ENCODE data around the gene CAPN14.
A peak's percentile ranks its signal among the peaks of the same experiment; 100 is the strongest.

The CAPN14 gene

GRCh38 chr2:31137211-31138036 lies 79.9 kb downstream of the CAPN14 start:
- peak; percentile 61 for DNase-seq

DNA sequence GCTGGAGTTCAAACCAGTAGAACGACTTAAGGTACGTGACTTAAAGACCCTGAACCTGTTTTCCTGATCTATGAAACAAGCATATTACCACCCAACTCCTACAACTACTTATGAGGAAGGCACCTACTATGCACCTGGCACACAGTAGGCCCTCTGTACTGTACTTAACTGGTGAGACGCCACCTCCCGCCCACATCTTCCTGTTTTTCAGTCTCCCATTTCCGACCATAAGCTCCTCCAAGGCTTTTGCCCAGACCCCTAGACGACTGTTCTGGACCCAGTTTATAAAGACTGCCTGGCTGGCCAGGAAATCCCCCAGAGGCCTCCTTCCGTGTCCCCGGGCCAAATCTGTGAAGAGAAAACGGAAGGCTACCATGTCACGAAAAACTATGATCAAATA lies 80.6 kb downstream of the CAPN14 start:
- DNase-seq, result peak; percentile 37

- no peak for DNase-seq
Observed at GRCh38 chr2:31136000-31136399, 81.3 kb downstream of the CAPN14 start.

DNA sequence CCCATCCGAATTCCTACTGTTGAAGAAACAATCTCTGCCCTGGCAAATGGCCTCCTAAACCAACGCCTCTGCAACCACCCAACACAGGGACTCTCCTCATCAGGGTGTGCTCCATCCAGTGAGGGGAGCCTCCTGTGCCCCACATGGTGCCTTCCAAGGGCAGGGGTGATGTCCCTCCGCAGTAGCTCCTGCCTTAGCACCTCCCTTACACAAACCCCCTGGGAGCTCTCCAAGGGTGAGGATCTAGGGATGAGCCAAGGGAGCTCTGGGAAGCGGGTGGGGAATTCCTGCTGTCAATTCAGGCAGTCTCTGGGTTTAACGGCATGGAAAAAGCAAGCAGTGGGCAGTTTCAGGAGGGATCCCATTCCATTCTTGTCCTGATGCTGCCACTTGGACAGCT lies 82.8 kb downstream of the CAPN14 start:
- DNase-seq, result no peak

DNA sequence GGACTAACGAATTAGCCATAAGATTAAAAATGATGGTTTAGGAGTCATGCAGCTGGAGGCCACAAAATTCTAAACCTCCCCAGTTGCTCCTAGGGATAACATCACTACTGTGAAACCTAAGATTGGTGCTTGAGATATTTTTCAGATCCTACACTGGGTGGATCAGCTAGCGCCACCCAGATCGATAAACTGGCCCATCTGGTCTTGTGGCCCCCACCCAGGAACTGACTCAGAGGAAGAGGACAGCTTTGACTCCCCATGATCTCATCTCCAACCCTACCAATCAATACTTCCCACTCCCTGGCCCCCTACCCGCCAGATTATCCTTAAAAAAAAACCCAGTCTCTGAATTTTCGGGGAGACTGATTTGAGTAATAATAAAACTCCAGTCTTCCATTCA lies 84.5 kb downstream of the CAPN14 start:
- DNase-seq, result no peak

- DNase-seq, result no peak
Observed at GRCh38 chr2:31131871-31132270, 85.4 kb downstream of the CAPN14 start.

- no peak for DNase-seq
Observed at GRCh38 chr2:31129375-31130171, 87.7 kb downstream of the CAPN14 start.

DNA sequence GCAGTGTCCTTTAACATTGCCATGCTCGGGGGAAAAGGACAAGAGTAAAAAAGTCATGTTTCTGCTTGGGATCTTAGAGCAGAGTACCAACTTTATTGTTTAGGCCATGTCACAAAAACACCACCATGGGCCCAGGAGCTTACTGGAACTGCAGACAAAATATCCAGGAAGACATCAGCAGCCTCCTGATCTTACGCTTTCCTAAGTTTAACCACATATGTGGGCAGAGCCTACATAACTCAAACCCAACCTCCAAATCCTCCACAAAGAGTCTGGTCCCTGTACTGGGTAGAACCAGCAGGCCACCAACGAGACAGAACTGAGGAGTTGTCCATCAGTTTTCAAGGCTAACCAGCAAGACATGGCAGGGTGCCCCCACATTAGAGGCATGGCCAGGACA lies 89.4 kb downstream of the CAPN14 start:
- no peak for DNase-seq

DNA sequence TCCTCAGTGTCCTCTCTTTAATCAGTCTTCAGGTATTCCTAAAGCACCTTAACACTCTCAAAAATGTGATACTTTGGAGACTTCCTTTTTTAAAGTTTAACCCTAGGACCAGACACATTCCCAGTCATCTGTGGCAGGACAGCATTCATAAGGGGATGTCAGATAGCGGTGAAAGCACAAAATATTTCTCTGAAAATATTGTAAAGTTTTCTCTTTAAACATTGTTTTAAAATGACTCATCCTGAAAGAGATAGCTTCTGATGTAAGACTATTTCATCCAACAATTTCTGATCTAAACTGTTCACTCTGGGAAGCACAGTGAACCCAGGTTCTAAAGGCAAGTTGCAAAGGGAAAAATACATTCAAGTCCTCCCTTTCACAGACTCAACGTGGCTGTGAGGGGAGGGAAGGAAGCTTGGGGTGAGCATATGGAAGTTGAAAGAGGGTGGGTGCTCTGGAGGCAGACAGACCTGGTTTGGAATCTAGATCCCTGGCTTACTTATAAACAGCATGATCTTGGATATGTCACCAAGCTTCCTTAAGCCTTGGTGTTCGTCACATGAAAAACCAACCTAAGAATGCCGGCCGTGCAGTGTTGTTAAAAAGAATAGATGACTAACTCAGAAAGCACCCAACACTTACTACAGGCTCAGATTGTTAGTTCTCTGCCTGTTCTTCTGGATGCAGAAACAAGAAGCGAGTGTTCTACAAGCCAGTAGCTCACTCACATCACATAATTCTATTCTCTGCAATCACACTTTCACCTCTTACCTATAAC lies 91.2 kb downstream of the CAPN14 start:
- no peak for DNase-seq

GRCh38 chr2:31124904-31125303 lies 92.4 kb downstream of the CAPN14 start:
- no peak for DNase-seq
